LNCaP clone FGC (cell line): ENCODE measurements around the gene BMPER.

ENCODE experiments used
- DNase-seq: peaks from one replicate; pipeline ENCODE4 v3.0.0-alpha.2; 2011; ENCODE audit warnings: low read depth
- H3K4me3 ChIP-seq: 2 replicates; pipeline ENCODE4 v1.5.1; 2011; ENCODE audit warnings: mild to moderate bottlenecking, low read depth, low read length, control low read depth
- TF ChIP-seq, protein P1 (sequence below): IDR thresholded peaks from 2 replicates; pipeline ENCODE4 v1.5.1; 2012; ENCODE audit warnings: mild to moderate bottlenecking; ENCODE audit not compliant: control insufficient read depth, insufficient read depth; ENCODE audit errors: extremely low read depth

The BMPER gene

GRCh38 chr7:34073676-34074075, 168.3 kb downstream of the BMPER start:
- no peak for DNase-seq
- TF ChIP-seq, protein P1, sequence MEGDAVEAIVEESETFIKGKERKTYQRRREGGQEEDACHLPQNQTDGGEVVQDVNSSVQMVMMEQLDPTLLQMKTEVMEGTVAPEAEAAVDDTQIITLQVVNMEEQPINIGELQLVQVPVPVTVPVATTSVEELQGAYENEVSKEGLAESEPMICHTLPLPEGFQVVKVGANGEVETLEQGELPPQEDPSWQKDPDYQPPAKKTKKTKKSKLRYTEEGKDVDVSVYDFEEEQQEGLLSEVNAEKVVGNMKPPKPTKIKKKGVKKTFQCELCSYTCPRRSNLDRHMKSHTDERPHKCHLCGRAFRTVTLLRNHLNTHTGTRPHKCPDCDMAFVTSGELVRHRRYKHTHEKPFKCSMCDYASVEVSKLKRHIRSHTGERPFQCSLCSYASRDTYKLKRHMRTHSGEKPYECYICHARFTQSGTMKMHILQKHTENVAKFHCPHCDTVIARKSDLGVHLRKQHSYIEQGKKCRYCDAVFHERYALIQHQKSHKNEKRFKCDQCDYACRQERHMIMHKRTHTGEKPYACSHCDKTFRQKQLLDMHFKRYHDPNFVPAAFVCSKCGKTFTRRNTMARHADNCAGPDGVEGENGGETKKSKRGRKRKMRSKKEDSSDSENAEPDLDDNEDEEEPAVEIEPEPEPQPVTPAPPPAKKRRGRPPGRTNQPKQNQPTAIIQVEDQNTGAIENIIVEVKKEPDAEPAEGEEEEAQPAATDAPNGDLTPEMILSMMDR: no peak
- no peak overlapping the region for H3K4me3 ChIP-seq

- H3K4me3 ChIP-seq: no peak overlapping the region
- TF ChIP-seq, protein P1: no peak
- DNase-seq: no peak
These were observed 169.1 kb downstream of the BMPER start for GRCh38 chr7:34074421-34074820.

DNA sequence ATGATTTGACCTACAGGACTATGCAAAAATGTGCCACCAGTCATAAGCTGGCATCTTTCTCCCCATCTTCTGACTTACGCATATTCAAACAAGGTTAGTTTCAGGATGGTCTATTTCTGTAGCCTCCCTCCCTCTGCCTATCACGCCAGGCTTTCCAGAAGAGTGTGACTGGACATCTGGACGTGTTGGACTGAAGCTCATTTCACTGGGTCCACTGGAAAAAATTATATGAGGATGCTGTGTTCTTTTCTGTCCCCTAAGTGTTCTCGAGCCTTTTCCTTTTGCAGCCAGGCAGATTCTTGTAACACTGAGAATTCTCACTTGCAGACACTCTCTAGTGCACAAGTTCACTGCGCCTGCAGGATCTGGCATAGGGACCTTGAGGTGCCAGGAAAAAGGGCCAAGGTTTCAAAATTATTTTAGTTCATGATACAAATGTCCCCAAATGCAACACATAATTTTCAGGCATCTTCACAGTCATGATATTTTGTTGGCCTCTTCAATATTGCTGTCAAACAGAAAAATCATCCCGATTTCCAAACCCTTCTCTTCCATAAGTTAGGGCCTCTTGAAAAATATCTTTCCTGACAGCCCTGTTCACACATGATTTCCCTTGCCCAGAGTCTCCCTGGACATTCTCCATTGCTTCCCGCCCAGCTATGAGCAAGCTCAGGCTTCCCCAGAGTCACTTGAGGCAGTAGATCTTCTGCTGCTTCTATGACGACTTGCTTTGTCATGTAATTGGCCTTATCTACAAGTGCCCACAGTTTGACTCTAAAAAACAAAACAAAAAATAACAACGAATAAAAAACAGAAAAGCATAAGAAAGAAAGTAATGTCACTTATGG, 170.4 kb downstream of the BMPER start:
- no peak overlapping the region for H3K4me3 ChIP-seq
- TF ChIP-seq, protein P1: no peak
- no peak for DNase-seq

DNA sequence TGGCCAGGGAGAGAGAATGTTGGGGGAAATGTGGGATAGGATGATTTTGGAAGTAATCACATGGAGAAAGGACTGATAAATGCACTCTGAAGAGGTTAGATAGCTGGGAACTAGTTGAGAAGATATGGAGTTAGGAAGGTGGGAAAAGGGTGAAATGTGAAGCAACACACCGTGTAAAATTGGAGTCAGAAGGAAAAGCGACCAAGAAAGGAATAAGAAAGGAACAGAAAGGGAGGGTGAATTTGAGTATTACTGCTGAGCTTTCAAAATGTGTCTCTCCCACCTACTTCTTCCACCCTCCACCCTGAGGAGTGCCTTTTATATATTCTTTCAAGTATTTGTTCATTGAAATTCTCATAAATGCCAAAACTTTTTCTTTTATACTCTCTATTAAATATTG, 171.8 kb downstream of the BMPER start:
- TF ChIP-seq, protein P1: no peak
- no peak for DNase-seq
- H3K4me3 ChIP-seq: no peak overlapping the region

DNA sequence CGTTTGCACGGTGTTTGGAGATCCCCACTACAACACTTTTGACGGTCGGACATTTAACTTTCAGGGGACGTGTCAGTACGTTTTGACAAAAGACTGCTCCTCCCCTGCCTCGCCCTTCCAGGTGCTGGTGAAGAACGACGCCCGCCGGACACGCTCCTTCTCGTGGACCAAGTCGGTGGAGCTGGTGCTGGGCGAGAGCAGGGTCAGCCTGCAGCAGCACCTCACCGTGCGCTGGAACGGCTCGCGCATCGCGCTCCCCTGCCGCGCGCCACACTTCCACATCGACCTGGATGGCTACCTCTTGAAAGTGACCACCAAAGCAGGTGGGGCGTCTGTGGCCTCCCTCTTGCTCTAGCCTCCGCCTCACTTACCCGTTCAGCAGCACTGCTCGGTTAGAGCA, 173.5 kb downstream of the BMPER start:
- H3K4me3 ChIP-seq: no peak overlapping the region
- DNase-seq: no peak
- TF ChIP-seq, protein P1: no peak

- no peak overlapping the region for H3K4me3 ChIP-seq
- no peak for DNase-seq
- TF ChIP-seq, protein P1: no peak
These were observed 175.2 kb downstream of the BMPER start for GRCh38 chr7:34080513-34080912.

GRCh38 chr7:34081935-34082334, 176.6 kb downstream of the BMPER start:
- TF ChIP-seq, protein P1: no peak
- H3K4me3 ChIP-seq: no peak overlapping the region
- DNase-seq: no peak
